Fibroblast of skin of left biceps (primary cell): ENCODE data around the gene DCC.
A peak's percentile ranks its signal among the peaks of the same experiment; 100 is the strongest.

ENCODE experiments used
- DNase-seq, 2 experiments: peaks; one replicate each; pipeline ENCODE4 v3.0.0-alpha.2; 2013; ENCODE audit warnings: low read depth in 2 of 2

DCC gene

GRCh38 chr18:52903857-52904256 is 563.9 kb downstream of the DCC start:
- no peak for DNase-seq

GRCh38 chr18:52907543-52908308 is 567.7 kb downstream of the DCC start:
- DNase-seq: no peak

- no peak for DNase-seq
These were observed 574.2 kb downstream of the DCC start for GRCh38 chr18:52914148-52914547.

GRCh38 chr18:52920665-52921064 is 580.7 kb downstream of the DCC start:
- DNase-seq: no peak

- DNase-seq: peak in 1 of 2 experiments; percentile 2
These were observed 593.4 kb downstream of the DCC start for GRCh38 chr18:52933356-52933755.

- DNase-seq: no peak
These were observed 596.9 kb downstream of the DCC start for GRCh38 chr18:52936931-52937330.

- no peak for DNase-seq
These were observed 597.8 kb downstream of the DCC start for GRCh38 chr18:52937840-52938239.

GRCh38 chr18:52945552-52945951 is 605.6 kb downstream of the DCC start:
- DNase-seq: no peak

- no peak for DNase-seq
These were observed 609.0 kb downstream of the DCC start for GRCh38 chr18:52948868-52949444.

GRCh38 chr18:52950155-52950554 is 610.2 kb downstream of the DCC start:
- DNase-seq: no peak

GRCh38 chr18:52953387-52953786 is 613.4 kb downstream of the DCC start:
- DNase-seq: no peak

GRCh38 chr18:52963481-52963880 is 623.5 kb downstream of the DCC start:
- no peak for DNase-seq

GRCh38 chr18:52970686-52971085 is 630.7 kb downstream of the DCC start:
- DNase-seq: no peak

- DNase-seq: no peak
These were observed 631.1 kb downstream of the DCC start for GRCh38 chr18:52971097-52971496.

- DNase-seq: no peak
These were observed 639.9 kb downstream of the DCC start for GRCh38 chr18:52979892-52980291.

- no peak for DNase-seq
These were observed 651.2 kb downstream of the DCC start for GRCh38 chr18:52991246-52991645.

GRCh38 chr18:52992041-52992440 is 652.0 kb downstream of the DCC start:
- no peak for DNase-seq

GRCh38 chr18:52995875-52996274 is 655.9 kb downstream of the DCC start:
- no peak for DNase-seq

- DNase-seq: no peak
These were observed 659.6 kb downstream of the DCC start for GRCh38 chr18:52999633-53000032.

GRCh38 chr18:53004798-53005197 is 664.8 kb downstream of the DCC start:
- no peak for DNase-seq

GRCh38 chr18:53018791-53019190 is 678.8 kb downstream of the DCC start:
- DNase-seq: no peak

GRCh38 chr18:53025247-53025646 is 685.2 kb downstream of the DCC start:
- DNase-seq: no peak

GRCh38 chr18:53028565-53028964 is 688.6 kb downstream of the DCC start:
- no peak for DNase-seq

GRCh38 chr18:53033128-53033527 is 693.1 kb downstream of the DCC start:
- DNase-seq: no peak
